Naive B cell (primary cell): Measurements from ENCODE around the gene IFITM10. TPM values are rescaled to one million over a fixed set of nuclear protein-coding genes. Genes with fewer than 3 reads are reported as not detected.
"Not testable (repeated sequence)": the region's sequence is repeated elsewhere in the genome, so short reads cannot be mapped to it uniquely, and the experiment has no call there.

Experiments used
- ATAC-seq, 2 donors: fragments of 150-1000 bp; cut with Tn5 transposase; 2 replicates each; pipeline ENCODE4 v1.10.0; 2021; ENCODE audit warnings: low read depth in 2 of 2, mild to moderate bottlenecking in 2 of 2, moderate library complexity in 2 of 2
- DNase-seq: peaks from one replicate; pipeline ENCODE4 v3.0.0; 2022
- H3K27ac Mint-ChIP-seq, 6 donors: one replicate each; pipeline ENCODE4 v1.8.0; 2020 to 2022; ENCODE audit warnings: mild to moderate bottlenecking in 6 of 6, mixed read lengths in 6 of 6, moderate library complexity in 5 of 6, inconsistent platforms in 2 of 6
- H3K27me3 Mint-ChIP-seq, 3 donors: one replicate each; pipeline ENCODE4 v1.8.0; 2021 to 2022; ENCODE audit warnings: mixed read lengths in 3 of 3, mild to moderate bottlenecking in 1 of 3
- H3K36me3 Mint-ChIP-seq, 2 donors: one replicate each; pipeline ENCODE4 v1.8.0; 2020 to 2022; ENCODE audit warnings: mixed read lengths in 2 of 2, inconsistent platforms in 1 of 2, mild to moderate bottlenecking in 1 of 2
- H3K4me1 Mint-ChIP-seq, 3 donors: one replicate each; pipeline ENCODE4 v1.8.0; 2020 to 2022; ENCODE audit warnings: mixed read lengths in 3 of 3, inconsistent platforms in 1 of 3, mild to moderate bottlenecking in 1 of 3, moderate library complexity in 1 of 3
- H3K4me3 Mint-ChIP-seq, 8 donors: one replicate each; pipeline ENCODE4 v1.8.0; 2020 to 2022; ENCODE audit warnings: mild to moderate bottlenecking in 8 of 8, mixed read lengths in 8 of 8, moderate library complexity in 8 of 8, inconsistent platforms in 2 of 8
- H3K9me3 Mint-ChIP-seq, 7 donors: one replicate each; pipeline ENCODE4 v1.8.0; 2020 to 2022; ENCODE audit warnings: mixed read lengths in 7 of 7, mild to moderate bottlenecking in 5 of 7, inconsistent platforms in 2 of 7, moderate library complexity in 1 of 7
- polyA plus RNA-seq, 6 donors: library from polyadenylated mRNA; unstranded; fragments of 300-500 nt; fragmentation: Illumina TruSeq; gene quantifications; one replicate each; pipeline ENCODE4 v1.2.3, GENCODE V29; 2021; ENCODE audit warnings: low read depth in 6 of 6

The IFITM10 gene
- polyA plus RNA-seq, 6 donors from 2014 or later: not detected

DNA sequence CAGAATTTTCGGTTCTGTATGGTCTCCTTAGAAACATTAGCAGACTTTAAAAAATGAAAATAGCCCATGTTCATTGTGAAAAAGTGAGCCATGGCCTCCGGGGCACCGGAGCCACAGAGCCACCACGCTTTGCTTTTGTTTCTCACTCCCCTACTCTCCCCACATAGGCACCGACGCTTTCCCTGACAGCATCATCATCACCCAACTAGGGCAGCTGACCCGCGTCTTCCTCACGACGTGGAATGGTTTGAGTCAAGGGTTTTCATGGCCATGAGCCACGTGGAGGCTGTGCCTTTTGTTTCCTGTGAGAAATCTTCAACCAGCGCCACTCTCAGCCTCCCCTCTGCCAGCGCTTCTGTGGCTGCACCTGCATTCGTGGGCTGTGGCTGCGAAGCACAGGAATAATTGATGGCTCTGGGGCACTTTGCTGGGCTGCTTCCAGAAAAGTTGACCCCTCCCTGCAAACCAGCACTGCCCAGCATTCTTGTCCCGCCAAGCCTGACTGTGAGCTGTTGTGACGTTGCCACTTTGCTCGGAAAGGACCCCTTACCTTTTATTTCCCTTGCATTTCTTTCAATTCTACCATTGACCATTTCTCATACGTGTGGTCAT lies 62.0 kb downstream of the IFITM10 start:
- H3K27ac Mint-ChIP-seq, H3K36me3 Mint-ChIP-seq, H3K9me3 Mint-ChIP-seq, DNase-seq, ATAC-seq, H3K4me1 Mint-ChIP-seq: not testable (repeated sequence)
- Mint-ChIP-seq H3K4me3 (peak overlapping the region in 1 of 8 donors; percentile 29), H3K27me3 (peaks cover 11 to 59% (median 41%) of the 10 kb centered on the region in 3 donors)

DNA sequence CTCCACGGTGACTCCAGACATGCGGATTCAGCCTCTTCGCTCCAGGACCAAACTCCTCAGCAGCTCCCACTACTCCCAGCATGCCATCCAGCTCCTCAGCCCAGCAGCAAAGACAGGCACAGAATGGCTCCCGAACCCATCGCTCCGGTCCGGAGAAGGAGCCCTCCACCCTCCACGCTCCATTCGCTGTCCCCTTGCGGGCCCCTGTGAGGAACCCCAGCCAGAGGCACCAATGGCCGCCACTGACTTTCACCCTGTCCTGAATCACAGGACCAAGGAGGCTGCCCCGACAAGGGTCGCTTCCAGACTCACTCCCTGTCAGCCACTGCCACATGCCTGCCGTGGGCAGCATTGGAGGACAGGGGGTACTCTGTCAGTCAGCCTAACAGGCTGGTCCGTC lies 64.2 kb downstream of the IFITM10 start:
- H3K4me3 Mint-ChIP-seq: not testable (repeated sequence)

DNA sequence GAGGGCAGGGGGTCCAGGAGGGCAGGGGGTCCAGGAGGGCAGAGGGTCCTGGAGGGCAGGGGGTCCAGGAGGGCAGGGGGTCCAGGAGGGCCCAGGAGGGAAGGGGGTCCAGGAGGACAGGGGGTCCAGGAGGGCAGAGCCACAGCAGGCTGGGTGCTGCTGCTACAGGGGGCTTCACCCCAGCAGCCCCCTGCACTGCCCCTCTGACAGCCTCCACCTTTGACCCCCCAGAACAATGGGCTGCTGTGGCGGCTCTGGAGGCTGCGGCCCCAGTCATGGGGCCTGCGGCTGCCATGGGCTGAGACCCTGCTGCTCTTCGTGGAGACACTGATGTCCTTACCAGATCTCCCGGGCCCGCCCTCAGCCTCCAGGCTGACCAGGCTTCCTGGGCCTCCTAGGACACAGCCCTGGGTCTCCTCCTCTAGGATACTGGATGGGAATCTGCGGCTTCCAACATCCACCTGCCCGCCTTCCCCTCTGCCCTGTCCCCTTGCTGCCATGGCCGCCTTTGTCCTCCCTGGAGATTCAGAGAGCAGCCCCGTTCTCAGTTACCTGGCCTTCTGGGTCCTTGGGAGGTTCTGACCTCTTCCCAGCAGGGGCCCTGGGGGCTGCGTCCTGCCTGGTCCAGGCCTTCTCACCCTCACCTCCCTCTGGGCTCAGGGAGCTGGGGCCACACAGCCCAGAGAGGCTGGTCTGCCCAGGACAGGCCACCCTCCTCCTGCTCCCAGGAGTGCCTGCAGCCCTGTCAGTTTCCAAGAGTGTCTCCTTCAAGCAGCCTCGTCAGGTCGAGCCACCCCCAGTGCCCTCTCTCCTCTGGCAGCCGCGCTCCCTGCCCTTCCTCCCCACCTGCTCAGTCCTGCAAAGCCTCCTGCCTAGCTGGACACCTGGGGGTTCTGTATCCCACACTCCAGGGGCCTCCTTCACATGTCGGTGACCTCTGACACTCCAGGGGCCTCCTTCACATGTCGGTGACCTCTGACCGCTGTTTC lies 65.2 kb downstream of the IFITM10 start:
- H3K4me1 Mint-ChIP-seq, ATAC-seq, H3K36me3 Mint-ChIP-seq, DNase-seq, H3K9me3 Mint-ChIP-seq, H3K4me3 Mint-ChIP-seq, H3K27ac Mint-ChIP-seq: not testable (repeated sequence)
- H3K27me3 Mint-ChIP-seq: peaks cover 13 to 27% (median 24%) of the 10 kb centered on the region in 3 donors

More for the DNA sequence above, 64.2 kb downstream of the IFITM10 start:
- ATAC-seq, H3K36me3 Mint-ChIP-seq, DNase-seq, H3K9me3 Mint-ChIP-seq, H3K4me1 Mint-ChIP-seq, H3K27ac Mint-ChIP-seq: not testable (repeated sequence)
- peaks cover 16 to 37% (median 34%) of the 10 kb centered on the region in 3 donors for H3K27me3 Mint-ChIP-seq

DNA sequence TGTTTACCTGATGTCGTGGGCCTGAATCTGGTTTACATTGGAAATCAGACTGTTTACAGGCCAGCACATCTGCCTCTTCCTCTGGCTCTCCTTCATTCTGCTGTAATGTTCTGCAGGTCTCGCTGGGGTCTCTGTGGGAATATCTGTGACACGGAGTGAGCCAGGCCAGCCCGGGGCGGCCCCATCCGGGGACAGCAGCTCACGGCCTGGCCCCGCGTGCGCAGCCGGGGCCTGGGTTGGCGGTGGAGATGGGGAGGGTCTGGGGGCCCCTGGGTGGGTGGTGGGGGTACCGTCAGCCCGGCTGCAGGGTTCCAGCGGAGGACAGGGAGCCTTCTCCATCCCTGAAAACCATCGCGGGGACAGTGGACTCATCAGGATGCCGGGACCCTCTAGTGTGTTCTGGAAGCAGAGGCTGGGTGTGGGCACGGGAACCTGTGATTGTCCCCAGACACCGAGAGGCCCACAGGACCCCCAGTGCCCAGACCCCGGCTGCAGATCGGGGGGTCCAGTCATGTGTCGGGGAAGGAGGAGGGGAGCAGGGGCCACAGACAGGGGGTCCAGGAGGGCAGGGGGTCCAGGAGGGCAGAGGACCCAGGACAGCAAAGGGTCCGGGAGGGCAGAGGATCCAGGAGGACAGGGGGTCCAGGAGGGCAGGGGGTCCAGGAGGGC lies 66.4 kb downstream of the IFITM10 start:
- not testable (repeated sequence) for H3K4me3 Mint-ChIP-seq, H3K9me3 Mint-ChIP-seq, H3K36me3 Mint-ChIP-seq, H3K27ac Mint-ChIP-seq, ATAC-seq, DNase-seq, H3K4me1 Mint-ChIP-seq
- peaks cover 13 to 15% (median 15%) of the 10 kb centered on the region in 3 donors for H3K27me3 Mint-ChIP-seq

DNA sequence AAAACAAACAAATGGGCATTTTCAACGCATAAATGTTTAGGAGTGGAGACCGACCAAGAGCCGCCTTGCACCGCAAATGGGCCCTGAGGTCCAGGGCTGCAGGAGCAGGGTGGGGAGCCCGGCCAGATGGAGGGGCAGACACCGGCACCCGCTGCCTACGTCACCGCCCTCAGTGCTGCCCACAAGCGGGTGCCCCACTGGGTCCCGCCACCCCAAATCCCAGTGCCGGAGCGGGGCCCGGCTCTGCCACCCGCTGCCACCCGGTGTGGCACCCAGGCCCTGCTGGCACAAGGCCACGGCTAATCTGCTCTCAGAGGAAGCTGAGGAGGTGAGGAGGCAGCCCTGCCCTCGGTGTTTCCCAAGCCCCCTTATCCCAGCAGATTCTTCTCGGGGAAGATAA lies 67.2 kb downstream of the IFITM10 start:
- not testable (repeated sequence) for DNase-seq, H3K27ac Mint-ChIP-seq, H3K4me1 Mint-ChIP-seq, H3K4me3 Mint-ChIP-seq, H3K36me3 Mint-ChIP-seq, H3K9me3 Mint-ChIP-seq, ATAC-seq
- H3K27me3 Mint-ChIP-seq: peaks cover 9 to 13% (median 13%) of the 10 kb centered on the region in 3 donors

Other genes starting within 250 kb of the IFITM10 start
- under 1 TPM in 3 of 6 donors, not detected in 3; 0.05 to 0.09 (median 0.07) TPM for gene DUSP8, start 178.3 kb downstream of the IFITM10 start, polyA plus RNA-seq
- not detected for gene KRTAP5-1, start 165.3 kb downstream of the IFITM10 start, polyA plus RNA-seq
- gene KRTAP5-2, start 152.3 kb downstream of the IFITM10 start, polyA plus RNA-seq: not detected
- not detected for gene KRTAP5-3, start 142.1 kb downstream of the IFITM10 start, polyA plus RNA-seq
- not detected for gene KRTAP5-4, start 128.5 kb downstream of the IFITM10 start, polyA plus RNA-seq
- gene KRTAP5-5, start 120.8 kb downstream of the IFITM10 start, polyA plus RNA-seq: not detected
- gene KRTAP5-6, start 53.4 kb downstream of the IFITM10 start, polyA plus RNA-seq: not detected
- 10 to 100 TPM; 40.6 to 59.5 (median 51.8) TPM for gene CTSD, start 13.3 kb upstream of the IFITM10 start, polyA plus RNA-seq
- gene SYT8, start 84.4 kb upstream of the IFITM10 start, polyA plus RNA-seq: not detected
- gene TNNI2, start 88.4 kb upstream of the IFITM10 start, polyA plus RNA-seq: 10 to 100 TPM in 2 of 6 donors, 1 to 10 TPM in 4; 3.9 to 12.2 (median 7.2) TPM
- gene LSP1, start 102.5 kb upstream of the IFITM10 start, polyA plus RNA-seq: 100 to 1,000 TPM; 342 to 587 (median 422) TPM
- under 1 TPM in 4 of 6 donors, not detected in 2; 0.08 to 0.44 (median 0.16) TPM for gene PRR33, start 141.3 kb upstream of the IFITM10 start, polyA plus RNA-seq
- under 1 TPM in 2 of 6 donors, not detected in 4; 0.43 to 0.92 TPM for gene TNNT3, start 169.1 kb upstream of the IFITM10 start, polyA plus RNA-seq
- 10 to 100 TPM; 14.0 to 62.7 (median 34.9) TPM for gene MRPL23, start 196.7 kb upstream of the IFITM10 start, polyA plus RNA-seq
- gene H19, start 247.2 kb upstream of the IFITM10 start, polyA plus RNA-seq: not detected